Ascending aorta (tissue), 2 donors: ENCODE measurements around the gene PRKCA. TPM values are rescaled to one million over a fixed set of nuclear protein-coding genes. Genes with fewer than 3 reads are reported as not detected.

ENCODE experiments used
- DNase-seq, 2 donors: peaks; one replicate each; pipeline ENCODE4 v3.0.0-alpha.2; 2019; ENCODE audit warnings: low spot score in 2 of 2
- H3K27ac ChIP-seq, 2 donors: fragments of 200-600 bp; sonication (generic); one replicate each; pipeline ENCODE4 v1.5.1; 2016 to 2017; ENCODE audit warnings: mild to moderate bottlenecking in 1 of 2
- H3K27me3 ChIP-seq: fragments of 200-600 bp; sonication (generic); one replicate; pipeline ENCODE4 v1.5.1; 2017
- H3K36me3 ChIP-seq, 2 donors: fragments of 200-600 bp; sonication (generic); one replicate each; pipeline ENCODE4 v1.5.1; 2016
- H3K4me1 ChIP-seq, 2 donors: fragments of 200-600 bp; sonication (generic); one replicate each; pipeline ENCODE4 v1.5.1; 2016 to 2017; ENCODE audit warnings: mild to moderate bottlenecking in 1 of 2
- H3K4me3 ChIP-seq, 2 donors: fragments of 200-600 bp; sonication (generic); one replicate each; pipeline ENCODE4 v1.5.1; 2016 to 2017; ENCODE audit warnings: mild to moderate bottlenecking in 1 of 2
- H3K9me3 ChIP-seq, 2 donors: fragments of 200-600 bp; sonication (generic); one replicate each; pipeline ENCODE4 v1.5.1; 2016
- intact Hi-C: fragments of 100-400 bp; cut with DNase I; formaldehyde crosslinking; loops from one replicate; pipeline ENCODE4 v1.15.1; 2023
- total RNA-seq: library from RNA; depleted of rRNA; stranded (reverse); fragments of >200 nt; gene quantifications from one replicate; pipeline ENCODE4 v1.1.0, GENCODE V29; 2016
- TF ChIP-seq, protein P1 (sequence below), 3 experiments: fragments of 200-600 bp in 2 of 3; fragments of 450-650 bp in 1 of 3; sonication (generic) in 2 of 3; IDR thresholded peaks; one replicate each; pipeline ENCODE4 v1.5.1; 2016 to 2019; ENCODE audit warnings: antibody characterized with exemption in 3 of 3, mild to moderate bottlenecking in 1 of 3, moderate library complexity in 1 of 3

The PRKCA gene
- total RNA-seq, 1 donor from 2014 or later = 3.2 TPM

DNA sequence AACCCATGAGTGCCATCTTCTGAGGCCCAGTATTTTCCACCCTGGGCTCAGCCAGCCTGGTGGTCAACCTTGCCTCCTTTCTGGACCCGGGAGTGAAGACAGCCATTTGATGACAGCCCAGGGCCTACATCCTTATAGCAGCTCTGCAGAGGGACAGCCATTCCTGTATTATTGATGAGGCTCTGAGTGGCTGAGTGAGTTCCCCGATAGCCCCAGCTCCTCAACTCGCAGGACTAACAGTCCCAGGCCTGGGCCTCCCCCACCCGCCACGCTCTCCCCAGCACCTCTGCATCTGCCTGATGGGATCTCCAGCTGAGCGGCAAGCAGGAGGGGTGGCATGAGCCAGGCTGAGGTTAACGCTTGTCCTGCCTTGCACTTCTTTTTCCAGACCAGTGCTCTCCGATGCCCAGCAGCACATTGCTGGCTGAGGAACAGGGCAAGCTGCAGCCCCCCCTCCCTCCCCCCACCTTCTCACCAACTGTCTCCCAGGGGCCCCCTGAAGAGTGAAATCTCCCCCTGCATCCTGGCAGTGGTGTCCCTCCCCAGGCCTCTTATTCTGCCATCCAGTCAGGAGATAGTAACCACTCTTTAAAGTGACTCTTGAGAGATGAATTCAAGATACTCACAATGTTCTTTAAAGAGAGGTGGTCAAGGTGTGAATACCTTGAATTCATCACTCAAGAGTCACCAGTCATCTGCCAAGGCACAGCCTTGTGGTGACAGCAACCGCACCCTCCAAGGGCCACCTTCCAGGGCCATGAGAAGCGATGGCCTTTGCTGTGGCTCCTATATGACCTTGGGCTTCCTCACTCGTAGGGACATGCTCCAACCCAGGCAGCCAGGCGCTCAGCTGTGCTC lies 556.0 kb downstream of the PRKCA start:
- H3K9me3 ChIP-seq = no peaks in the 10 kb centered on the region
- intact Hi-C loops = no loop called here
- H3K27ac ChIP-seq = no peak overlapping the region
- no peaks in the 10 kb centered on the region for H3K36me3 ChIP-seq
- H3K4me1 ChIP-seq = no peaks in the 10 kb centered on the region
- no peak for DNase-seq
- TF ChIP-seq, protein P1, sequence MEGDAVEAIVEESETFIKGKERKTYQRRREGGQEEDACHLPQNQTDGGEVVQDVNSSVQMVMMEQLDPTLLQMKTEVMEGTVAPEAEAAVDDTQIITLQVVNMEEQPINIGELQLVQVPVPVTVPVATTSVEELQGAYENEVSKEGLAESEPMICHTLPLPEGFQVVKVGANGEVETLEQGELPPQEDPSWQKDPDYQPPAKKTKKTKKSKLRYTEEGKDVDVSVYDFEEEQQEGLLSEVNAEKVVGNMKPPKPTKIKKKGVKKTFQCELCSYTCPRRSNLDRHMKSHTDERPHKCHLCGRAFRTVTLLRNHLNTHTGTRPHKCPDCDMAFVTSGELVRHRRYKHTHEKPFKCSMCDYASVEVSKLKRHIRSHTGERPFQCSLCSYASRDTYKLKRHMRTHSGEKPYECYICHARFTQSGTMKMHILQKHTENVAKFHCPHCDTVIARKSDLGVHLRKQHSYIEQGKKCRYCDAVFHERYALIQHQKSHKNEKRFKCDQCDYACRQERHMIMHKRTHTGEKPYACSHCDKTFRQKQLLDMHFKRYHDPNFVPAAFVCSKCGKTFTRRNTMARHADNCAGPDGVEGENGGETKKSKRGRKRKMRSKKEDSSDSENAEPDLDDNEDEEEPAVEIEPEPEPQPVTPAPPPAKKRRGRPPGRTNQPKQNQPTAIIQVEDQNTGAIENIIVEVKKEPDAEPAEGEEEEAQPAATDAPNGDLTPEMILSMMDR (IDR thresholded peaks at IDR 0.05) = no peak
- H3K27me3 ChIP-seq = no peaks in the 10 kb centered on the region
- no peak overlapping the region for H3K4me3 ChIP-seq

DNA sequence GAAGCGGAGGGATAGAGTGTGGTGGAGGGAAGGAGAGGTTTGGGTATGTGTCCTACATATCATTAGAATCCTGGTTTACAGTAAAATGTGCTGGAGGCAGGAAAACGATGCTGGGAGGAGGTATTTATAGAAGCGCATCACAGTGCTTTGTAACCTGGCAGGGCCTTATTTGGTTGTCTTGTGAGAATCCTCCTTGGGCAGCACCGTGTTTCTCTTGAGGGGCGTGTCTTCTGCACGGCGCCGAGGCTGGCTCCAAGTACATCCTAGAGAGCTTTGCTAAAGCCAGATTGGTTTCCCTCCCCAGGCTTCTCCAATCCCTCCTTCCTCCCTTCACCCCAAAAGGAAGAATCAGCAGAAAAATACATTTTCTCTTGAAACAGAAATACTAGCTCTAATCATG lies 556.9 kb downstream of the PRKCA start:
- intact Hi-C loops = no loop called here
- Histone ChIP-seq H3K27ac (no peak overlapping the region), H3K27me3 (no peaks in the 10 kb centered on the region)

DNA sequence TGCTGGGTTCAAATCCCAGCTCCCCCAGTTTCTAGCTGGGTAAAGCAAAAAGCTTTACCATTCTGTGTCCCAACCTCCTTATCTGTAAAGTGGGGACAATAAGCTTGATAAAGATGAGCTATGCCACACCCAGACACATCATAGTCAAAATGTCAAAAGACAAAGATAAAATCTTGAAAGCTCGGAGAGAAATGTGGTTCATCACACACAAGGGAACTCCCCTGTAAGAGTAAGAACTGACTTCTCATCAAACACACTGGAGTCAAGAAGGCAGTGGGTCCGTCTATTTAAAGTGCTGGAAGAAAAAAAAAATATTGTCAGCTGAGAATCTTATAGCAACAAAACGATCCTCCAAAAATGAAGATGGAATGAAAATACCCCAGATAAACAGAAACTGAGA lies 557.8 kb downstream of the PRKCA start:
- no peak overlapping the region for H3K27ac ChIP-seq
- H3K27me3 ChIP-seq = no peaks in the 10 kb centered on the region
- H3K9me3 ChIP-seq = no peaks in the 10 kb centered on the region
- intact Hi-C loops = no loop called here
- TF ChIP-seq, protein P1 (IDR thresholded peaks at IDR 0.05) = no peak
- H3K4me3 ChIP-seq = no peak overlapping the region
- no peaks in the 10 kb centered on the region for H3K36me3 ChIP-seq
- no peaks in the 10 kb centered on the region for H3K4me1 ChIP-seq
- no peak for DNase-seq

More for the DNA sequence above, 556.9 kb downstream of the PRKCA start:
- no peak for DNase-seq
- H3K9me3 ChIP-seq = no peaks in the 10 kb centered on the region
- no peaks in the 10 kb centered on the region for H3K4me1 ChIP-seq
- no peaks in the 10 kb centered on the region for H3K36me3 ChIP-seq
- no peak overlapping the region for H3K4me3 ChIP-seq
- TF ChIP-seq, protein P1 (IDR thresholded peaks at IDR 0.05) = no peak

Other genes starting within 250 kb of the PRKCA start
- gene CEP112, start 110.5 kb upstream of the PRKCA start, total RNA-seq = 11.4 TPM
- gene APOH, start 73.2 kb upstream of the PRKCA start, total RNA-seq = 4.7 TPM